Sciatic nerve (tissue), 2 donors: Measurements from ENCODE around the gene PRR5L. TPM values are rescaled to one million over a fixed set of nuclear protein-coding genes. Genes with fewer than 3 reads are reported as not detected.

Experiments
- ATAC-seq: fragments of 200-7000 bp; cut with Tn5 transposase; one replicate; pipeline ENCODE4 v1.9.1; 2020; ENCODE audit warnings: mild to moderate bottlenecking, moderate library complexity
- DNase-seq: peaks from one replicate; pipeline ENCODE4 v3.0.0-alpha.2; 2020; ENCODE audit warnings: low spot score
- intact Hi-C: fragments of 100-400 bp; cut with DNase I; formaldehyde crosslinking; loops from one replicate; pipeline ENCODE4 v1.14.2; 2022
- total RNA-seq: library from RNA; stranded (reverse); fragmentation: NEBNext Ultra II Directional; extraction: Animal tissue kit (Norgen Biotek cat#: 25700); gene quantifications from one replicate; pipeline ENCODE4 v1.2.1, GENCODE V29; 2021
- donor health status: DM: no; HTN: no; CAD: no.
- donor health status: DM: no; HTN: no; CAD: no.

Gene PRR5L
- total RNA-seq, 1 donor from 2014 or later = 28.6 TPM

GRCh38 chr11:36367806-36368680 lies 72.0 kb downstream of the PRR5L start:
- DNase-seq (no peak), ATAC-seq (peak; percentile 20)
- intact Hi-C loops = no loop called here

- intact Hi-C loops = no loop called here
- ATAC-seq = no peak
These were observed 75.1 kb downstream of the PRR5L start for GRCh38 chr11:36371181-36371580.

GRCh38 chr11:36371590-36371989 lies 75.5 kb downstream of the PRR5L start:
- intact Hi-C loops = no loop called here
- DNase-seq (no peak), ATAC-seq (no peak)

More at GRCh38 chr11:36371181-36371580, 75.1 kb downstream of the PRR5L start:
- no peak for DNase-seq

DNA sequence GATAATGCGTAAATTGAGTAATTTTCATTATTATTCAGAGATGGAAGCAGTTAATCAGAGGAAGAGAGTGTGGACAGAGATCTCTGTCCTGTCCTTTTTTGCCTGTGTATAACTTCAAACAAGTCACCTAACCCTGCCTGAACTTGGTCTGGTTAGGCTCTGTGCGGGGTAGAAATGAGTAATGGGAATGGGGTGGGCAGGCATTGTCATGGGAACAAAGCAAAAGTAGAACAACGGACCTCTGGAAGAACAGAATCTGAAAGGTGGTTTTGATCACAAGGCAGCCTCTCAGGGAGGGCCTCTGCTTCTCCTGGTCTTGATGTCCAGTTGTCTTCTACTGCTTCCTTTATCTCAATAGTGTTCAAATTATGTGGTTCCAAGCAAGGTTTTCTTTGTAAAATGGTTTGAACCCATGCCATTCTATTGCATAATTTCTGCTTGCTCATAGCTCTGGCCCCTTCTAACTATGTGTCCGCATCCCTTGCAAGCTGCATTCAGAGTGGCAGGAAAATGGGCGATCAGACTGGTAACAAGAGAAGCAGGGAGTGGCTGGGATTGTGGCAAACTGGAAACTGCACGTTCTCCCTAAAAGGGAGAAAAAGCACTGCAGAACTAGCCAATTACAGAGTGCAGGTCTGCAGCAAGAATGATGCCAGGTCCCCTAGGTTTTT lies 76.1 kb downstream of the PRR5L start:
- DNase-seq (no peak), ATAC-seq (peak; percentile 48)
- intact Hi-C loops = no loop called here

GRCh38 chr11:36373016-36374010 lies 77.2 kb downstream of the PRR5L start:
- ATAC-seq (peak; percentile 42), DNase-seq (no peak)
- intact Hi-C loops = no loop called here

DNA sequence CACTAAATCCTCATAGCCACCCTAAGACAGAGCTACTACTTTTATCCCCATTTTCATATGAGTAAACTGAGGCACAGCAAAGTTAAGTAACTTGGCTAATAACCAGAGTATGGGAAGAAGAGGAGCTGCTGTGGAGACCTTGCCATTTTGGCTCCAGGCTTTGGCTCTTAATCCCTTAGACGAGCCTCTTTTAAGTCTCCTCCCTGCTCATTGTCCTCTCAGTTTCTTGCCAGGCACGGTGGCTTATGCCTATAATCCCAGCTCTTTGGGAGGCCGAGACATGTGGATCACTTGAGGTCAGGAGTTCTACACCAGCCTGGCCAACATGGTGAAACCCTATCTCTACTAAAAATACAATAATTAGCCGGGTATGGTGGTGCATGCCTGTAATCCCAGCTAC lies 78.6 kb downstream of the PRR5L start:
- no peak for DNase-seq
- no peak for ATAC-seq
- intact Hi-C loops = no loop called here

GRCh38 chr11:36375353-36376008 lies 79.4 kb downstream of the PRR5L start:
- DNase-seq (no peak), ATAC-seq (no peak)
- intact Hi-C loops = no loop called here

DNA sequence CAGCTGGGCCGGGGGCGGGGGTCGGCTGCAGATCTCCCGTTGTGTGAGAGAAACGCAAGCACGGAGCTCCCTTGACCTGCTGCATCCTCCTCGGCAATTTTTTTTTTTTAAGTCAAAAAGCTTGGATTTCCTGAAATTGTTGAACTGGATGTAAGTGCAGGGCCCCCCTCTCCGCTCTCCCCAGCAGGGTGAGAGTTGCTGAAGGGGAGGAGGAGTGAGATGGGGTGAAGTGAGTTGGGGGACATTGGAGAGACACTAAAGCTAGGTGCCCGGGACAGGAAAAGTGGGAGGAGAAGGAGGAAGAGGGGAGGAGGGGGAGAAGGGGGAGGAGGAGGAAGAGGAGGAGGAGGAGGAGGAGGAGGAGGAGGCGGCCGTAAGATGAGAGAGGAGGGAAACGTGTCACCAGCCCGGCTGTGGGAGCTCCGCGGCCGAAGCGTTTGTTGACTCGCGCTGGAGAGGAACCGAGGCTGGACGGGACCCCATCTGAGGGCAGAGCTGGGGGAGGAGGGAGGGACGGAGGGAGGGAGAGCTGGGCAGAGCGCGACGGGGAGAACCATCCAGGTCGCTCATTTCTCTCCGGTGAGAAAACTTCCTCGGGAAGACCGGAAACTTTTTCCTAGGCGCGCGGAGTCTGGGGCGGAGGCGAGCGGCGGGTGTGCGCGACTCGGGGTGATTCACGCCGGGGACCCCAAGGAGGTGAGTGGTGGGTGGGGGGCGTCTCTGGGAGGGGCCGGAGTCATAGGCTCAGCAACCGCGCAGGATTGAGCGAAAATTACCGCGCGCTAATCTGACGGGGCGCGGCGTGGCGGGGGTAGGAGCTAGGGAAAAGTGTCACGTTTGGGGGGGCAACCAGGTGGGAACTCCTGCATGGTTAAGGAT lies 80.2 kb downstream of the PRR5L start:
- ATAC-seq = peak; percentile 41
- intact Hi-C loops = no loop called here
- DNase-seq = peak; percentile 69

DNA sequence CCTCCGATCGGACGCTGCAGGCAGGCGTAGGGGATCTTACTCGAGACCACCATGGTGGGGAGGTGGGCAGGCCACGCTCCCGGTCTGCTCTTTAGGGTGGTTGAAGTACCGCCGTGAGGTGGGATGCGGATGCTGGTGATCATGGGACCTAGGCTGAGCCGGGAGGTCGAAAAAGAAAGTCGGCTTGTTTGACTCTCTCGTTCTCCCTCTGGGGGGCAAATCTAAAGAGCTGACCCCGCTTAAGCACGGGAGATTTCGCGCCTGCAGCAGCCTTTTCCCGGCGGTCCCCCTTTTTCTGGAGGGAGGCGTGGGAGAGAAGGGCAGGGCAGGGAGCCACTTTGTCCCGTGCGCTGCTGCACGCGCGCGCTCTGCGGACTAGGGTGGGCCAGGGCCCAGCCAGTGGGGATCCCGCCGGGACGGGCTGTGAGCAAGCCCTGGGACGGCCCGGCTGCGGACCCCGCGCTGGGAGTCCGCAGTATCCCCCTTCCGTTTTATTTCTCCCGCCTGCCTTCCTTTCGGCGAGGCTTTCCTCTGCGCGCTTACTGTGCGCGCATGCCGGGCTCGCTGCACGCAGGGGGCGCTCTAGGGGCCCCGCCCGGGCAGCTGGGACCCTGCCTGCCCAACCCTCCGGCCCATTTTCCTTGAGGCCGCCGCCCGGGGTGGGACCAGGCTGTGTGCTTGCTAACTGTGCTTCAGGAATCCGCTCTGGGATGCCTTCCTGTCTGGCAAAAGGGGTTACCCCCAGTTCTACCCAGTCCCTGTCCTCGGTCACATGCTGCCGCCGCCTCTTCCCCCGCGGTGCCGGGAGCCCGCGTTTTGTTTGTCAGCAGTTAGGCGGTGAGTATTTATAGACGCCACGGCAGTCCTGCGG lies 81.0 kb downstream of the PRR5L start:
- peak; percentile 80 for ATAC-seq
- intact Hi-C loops = no loop called here
- DNase-seq = peak; percentile 69

DNA sequence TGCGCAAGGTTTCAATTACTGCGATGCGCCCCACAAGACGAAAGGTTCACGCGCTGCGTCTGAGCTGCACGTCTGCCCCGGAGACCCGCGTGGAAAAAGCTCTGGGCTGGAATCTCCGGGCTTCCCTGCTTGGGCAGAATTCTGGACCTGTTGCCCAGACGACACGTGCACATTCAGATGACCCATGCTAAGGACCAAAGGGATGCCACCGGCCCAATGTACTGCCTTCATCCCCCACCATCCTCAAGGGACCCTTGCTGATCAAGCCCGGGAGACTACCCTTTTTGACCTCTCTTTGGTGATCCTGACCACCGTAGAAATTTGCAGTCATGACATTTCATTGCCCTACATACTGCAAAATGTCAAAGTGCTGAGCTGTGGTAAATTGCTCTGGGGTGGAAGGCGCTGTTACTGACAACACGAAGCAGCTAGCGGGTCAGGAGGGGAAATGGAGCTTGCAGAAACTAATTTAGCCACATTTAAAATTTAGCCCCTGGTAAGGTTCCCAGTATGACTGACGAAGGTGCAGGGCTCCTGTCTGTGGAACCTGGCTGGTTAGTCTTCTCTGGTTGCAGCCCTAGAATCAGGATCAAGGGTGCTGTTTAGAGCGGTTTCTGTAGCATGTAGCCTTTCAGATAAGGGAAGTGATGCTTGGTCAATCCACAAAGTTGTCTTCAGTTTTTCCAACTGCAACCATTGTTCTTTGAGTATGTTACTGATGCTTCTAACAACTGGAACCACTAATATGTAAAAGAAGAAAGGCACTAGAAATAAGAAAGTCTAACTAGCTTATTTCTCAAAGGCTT lies 81.9 kb downstream of the PRR5L start:
- intact Hi-C loops = no loop called here
- DNase-seq = no peak
- ATAC-seq = peak; percentile 9

- ATAC-seq (no peak), DNase-seq (no peak)
- intact Hi-C loops = no loop called here
These were observed 83.6 kb downstream of the PRR5L start for GRCh38 chr11:36379653-36380052.

DNA sequence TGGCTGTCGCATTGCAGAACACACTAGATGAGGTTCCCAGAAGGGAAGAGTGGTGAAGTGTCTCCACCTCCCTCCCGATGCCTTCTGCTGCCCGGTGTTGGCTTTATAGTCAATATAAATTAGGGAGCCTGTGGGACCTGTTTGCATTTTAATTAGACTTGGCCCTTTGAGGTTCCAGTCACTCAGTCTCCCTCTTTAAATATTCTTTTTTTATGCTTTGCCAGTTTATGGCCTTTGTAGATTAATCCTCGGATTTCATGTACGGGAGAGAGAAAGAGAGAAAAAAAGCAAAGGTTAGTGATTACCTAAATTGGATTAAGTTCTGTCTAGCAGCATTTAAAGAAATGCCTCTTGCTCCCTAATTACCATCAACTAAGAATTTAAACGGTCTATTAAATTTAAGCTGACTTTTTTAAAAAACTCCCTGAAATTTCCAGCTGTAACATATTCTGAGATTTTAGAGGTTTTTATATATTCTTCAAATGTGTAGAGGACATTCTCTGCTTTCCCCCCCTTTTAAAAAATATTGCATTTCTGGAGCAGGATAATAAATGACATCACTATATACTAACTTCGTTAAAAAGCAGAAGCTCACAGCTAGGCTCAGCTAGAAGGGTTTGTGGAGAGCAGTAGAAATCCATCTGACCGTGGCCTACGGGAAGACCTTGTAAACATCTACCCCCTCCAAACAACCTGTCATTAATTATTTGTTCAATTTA lies 84.4 kb downstream of the PRR5L start:
- intact Hi-C loops = no loop called here
- DNase-seq (no peak), ATAC-seq (no peak)

DNA sequence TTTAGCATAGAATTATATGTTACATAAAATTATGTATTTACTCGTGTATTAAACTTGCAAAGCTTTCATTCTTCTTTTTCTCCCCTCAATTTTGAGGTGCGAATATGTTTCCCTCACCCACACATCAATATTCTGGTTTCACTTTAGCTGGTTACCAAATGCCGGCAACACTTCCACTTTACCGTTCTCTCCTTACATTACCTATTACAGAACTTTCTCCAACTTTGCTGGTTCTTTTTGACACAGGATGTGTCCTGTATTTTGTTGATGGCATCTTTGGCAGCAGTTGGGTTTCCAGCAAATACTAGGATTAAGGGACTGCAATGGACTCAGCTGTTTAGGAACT lies 84.9 kb downstream of the PRR5L start:
- no peak for ATAC-seq
- intact Hi-C loops = no loop called here
- no peak for DNase-seq

DNA sequence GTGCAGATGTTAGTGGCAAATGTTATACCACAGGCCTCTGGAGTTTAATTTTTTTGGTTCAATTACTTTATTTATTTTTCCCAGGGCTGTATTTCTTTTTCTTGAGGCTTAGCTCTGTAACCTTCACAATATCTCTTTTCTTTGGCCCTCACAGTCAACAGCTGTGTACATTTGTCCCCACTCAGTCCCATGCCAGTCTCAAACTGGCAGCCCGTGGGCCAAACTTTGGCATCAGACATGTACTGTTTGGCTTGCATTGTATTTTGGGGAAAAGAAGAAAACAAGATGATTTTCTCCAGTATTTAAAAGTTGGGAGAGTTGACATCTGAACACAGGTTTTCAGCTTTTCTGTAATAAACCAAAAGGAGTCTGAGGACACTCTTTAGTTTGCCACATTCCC lies 87.1 kb downstream of the PRR5L start:
- DNase-seq (no peak), ATAC-seq (no peak)
- intact Hi-C loops = no loop called here

- no peak for ATAC-seq
- intact Hi-C loops = no loop called here
- no peak for DNase-seq
These were observed 89.3 kb downstream of the PRR5L start for GRCh38 chr11:36385121-36385970.
